H9 (cell line): ENCODE results near the gene PRICKLE3. TPM values are rescaled to one million over a fixed set of nuclear protein-coding genes. Genes with fewer than 3 reads are reported as not detected.

ENCODE experiments used
- DNase-seq: peaks from one replicate; pipeline ENCODE4 v3.0.0-alpha.2; 2017
- H2AFZ ChIP-seq: one replicate; pipeline ENCODE4 v1.6.1; 2013; ENCODE audit warnings: mild to moderate bottlenecking, low read length, control low read depth, moderate library complexity
- H2AK5ac ChIP-seq: 2 replicates; pipeline ENCODE4 v1.6.1; 2013; ENCODE audit warnings: low read length, control low read depth, mixed read lengths; ENCODE audit not compliant: insufficient read length
- H2BK120ac ChIP-seq: one replicate; pipeline ENCODE4 v1.6.1; 2013; ENCODE audit warnings: low read depth, mild to moderate bottlenecking, low read length, control low read depth, inconsistent platforms; ENCODE audit not compliant: poor library complexity, severe bottlenecking
- H2BK12ac ChIP-seq: 2 replicates; pipeline ENCODE4 v1.6.1; 2013; ENCODE audit warnings: low read length, control low read depth, mixed read lengths, low read depth; ENCODE audit not compliant: insufficient read length
- H2BK15ac ChIP-seq: 2 replicates; pipeline ENCODE4 v1.6.1; 2013; ENCODE audit warnings: low read depth, low read length, control low read depth
- H2BK20ac ChIP-seq: one replicate; pipeline ENCODE4 v1.6.1; 2013; ENCODE audit warnings: low read depth, mild to moderate bottlenecking, low read length, control low read depth, inconsistent platforms; ENCODE audit not compliant: poor library complexity, severe bottlenecking
- H2BK5ac ChIP-seq: 2 replicates; pipeline ENCODE4 v1.6.1; 2013; ENCODE audit warnings: low read length, control low read depth, mixed read lengths; ENCODE audit not compliant: insufficient read length
- H3K14ac ChIP-seq: 2 replicates; pipeline ENCODE4 v1.6.1; 2013; ENCODE audit warnings: low read length, control low read depth; ENCODE audit not compliant: insufficient read depth
- H3K18ac ChIP-seq: 2 replicates; pipeline ENCODE4 v1.6.1; 2013; ENCODE audit warnings: low read depth, mild to moderate bottlenecking, mixed read lengths, low read length, control low read depth; ENCODE audit not compliant: insufficient read length
- H3K23ac ChIP-seq: 2 replicates; pipeline ENCODE4 v1.6.1; 2013; ENCODE audit warnings: low read length, control low read depth, mixed read lengths, low read depth; ENCODE audit not compliant: insufficient read length
- H3K23me2 ChIP-seq: 2 replicates; pipeline ENCODE4 v1.6.1; 2013; ENCODE audit warnings: low read depth, mild to moderate bottlenecking, mixed read lengths, low read length, control low read depth; ENCODE audit not compliant: insufficient read length, poor library complexity, severe bottlenecking
- H3K27ac ChIP-seq: 2 replicates; pipeline ENCODE4 v1.5.1; 2013; ENCODE audit warnings: low read length, control low read depth, mixed read lengths, low read depth; ENCODE audit not compliant: insufficient read length
- H3K27me3 ChIP-seq: 2 replicates; pipeline ENCODE4 v1.6.1; 2013; ENCODE audit warnings: low read length, control low read depth, inconsistent platforms; ENCODE audit not compliant: insufficient read depth
- H3K4ac ChIP-seq: 2 replicates; pipeline ENCODE4 v1.6.1; 2013; ENCODE audit warnings: low read depth, mild to moderate bottlenecking, control low read depth, inconsistent platforms, low read length, moderate library complexity
- H3K4me1 ChIP-seq: 2 replicates; pipeline ENCODE4 v1.6.1; 2013; ENCODE audit warnings: low read length, control low read depth, inconsistent platforms; ENCODE audit not compliant: insufficient read depth
- H3K4me2 ChIP-seq: 2 replicates; pipeline ENCODE4 v1.6.1; 2013; ENCODE audit warnings: low read length, control low read depth, mixed read lengths; ENCODE audit not compliant: insufficient read length, insufficient read depth
- H3K56ac ChIP-seq: 2 replicates; pipeline ENCODE4 v1.6.1; 2013; ENCODE audit warnings: low read depth, mild to moderate bottlenecking, mixed read lengths, low read length, control low read depth; ENCODE audit not compliant: insufficient read length
- H3K79me1 ChIP-seq: 2 replicates; pipeline ENCODE4 v1.6.1; 2013; ENCODE audit warnings: low read depth, mild to moderate bottlenecking, moderate library complexity, low read length, control low read depth, inconsistent platforms; ENCODE audit not compliant: insufficient read depth, poor library complexity, severe bottlenecking
- H3K79me2 ChIP-seq: 2 replicates; pipeline ENCODE4 v1.6.1; 2013; ENCODE audit warnings: low read length, control low read depth, inconsistent platforms; ENCODE audit not compliant: insufficient read depth
- H3K9ac ChIP-seq: 2 replicates; pipeline ENCODE4 v1.6.1; 2013; ENCODE audit warnings: low read length, control low read depth, mixed read lengths; ENCODE audit not compliant: insufficient read length; ENCODE audit errors: extremely low read depth
- H3K9me3 ChIP-seq: one replicate; pipeline ENCODE4 v1.6.1; 2013; ENCODE audit warnings: low read depth, low read length, inconsistent platforms; ENCODE audit not compliant: control insufficient read depth
- H3T11ph ChIP-seq: one replicate; pipeline ENCODE4 v1.6.1; 2013; ENCODE audit warnings: mild to moderate bottlenecking, low read length, control low read depth, inconsistent platforms
- H4K20me1 ChIP-seq: one replicate; pipeline ENCODE4 v1.6.1; 2013; ENCODE audit not compliant: control insufficient read depth, insufficient read length, insufficient read depth
- H4K5ac ChIP-seq: 2 replicates; pipeline ENCODE4 v1.6.1; 2013; ENCODE audit warnings: low read depth, mild to moderate bottlenecking, mixed read lengths, low read length, control low read depth; ENCODE audit not compliant: insufficient read length
- H4K8ac ChIP-seq: replicated peaks from 2 replicates; pipeline ENCODE4 v1.6.1; 2013; ENCODE audit warnings: low read length, control low read depth, mixed read lengths, low read depth; ENCODE audit not compliant: insufficient read length
- H4K91ac ChIP-seq: 2 replicates; pipeline ENCODE4 v1.6.1; 2013; ENCODE audit warnings: low read depth, mild to moderate bottlenecking, moderate library complexity, mixed read lengths, low read length, control low read depth; ENCODE audit not compliant: insufficient read length
- H3K27ac Mint-ChIP-seq, 3 experiments: 2 replicates in 2 of 3; 3 replicates in 1 of 3; pipeline ENCODE4 v1.8.0; 2020 to 2021; ENCODE audit warnings: mixed read lengths in 3 of 3, mild to moderate bottlenecking in 1 of 3, moderate library complexity in 1 of 3
- H3K27me3 Mint-ChIP-seq: 2 replicates; pipeline ENCODE4 v1.8.0; 2021; ENCODE audit warnings: low read depth, mild to moderate bottlenecking, moderate library complexity, mixed read lengths
- H3K36me3 Mint-ChIP-seq, 3 experiments: 2 replicates in 2 of 3; 3 replicates in 1 of 3; pipeline ENCODE4 v1.8.0; 2020 to 2021; ENCODE audit warnings: low read depth in 3 of 3, mixed read lengths in 3 of 3; ENCODE audit not compliant: insufficient read depth in 1 of 3
- H3K4me1 Mint-ChIP-seq, 2 experiments: 2 replicates each; pipeline ENCODE4 v1.8.0; 2020; ENCODE audit warnings: mixed read lengths in 2 of 2
- H3K4me3 Mint-ChIP-seq, 2 experiments: 2 replicates in 1 of 2; 3 replicates in 1 of 2; pipeline ENCODE4 v1.8.0; 2020 to 2021; ENCODE audit warnings: mild to moderate bottlenecking in 2 of 2, mixed read lengths in 2 of 2, moderate library complexity in 1 of 2
- H3K9me3 Mint-ChIP-seq, 2 experiments: 2 replicates in 1 of 2; 3 replicates in 1 of 2; pipeline ENCODE4 v1.8.0; 2020; ENCODE audit warnings: mild to moderate bottlenecking in 2 of 2, mixed read lengths in 2 of 2, moderate library complexity in 1 of 2
- WGBS: extraction: QIAGEN DNeasy Blood & Tissue Kit; methylation state at CpG from one replicate; pipeline ENCODE4 v1.1.7; 2013; ENCODE audit warnings: missing lambda C conversion rate, low lambda C conversion rate, mixed read lengths; ENCODE audit not compliant: insufficient read length; ENCODE audit errors: extremely low coverage; 5-methylcytosine and 5-hydroxymethylcytosine counted together
- total RNA-seq: library from RNA; stranded (reverse); gene quantifications from 2 replicates; pipeline ENCODE4 v1.2.1, GENCODE V29; 2021
- TF ChIP-seq, protein P1 (sequence below): fragments of 200-600 bp; sonication (generic); conservative IDR thresholded peaks from 3 replicates; pipeline ENCODE4 v1.8.0; 2021; ENCODE audit warnings: antibody characterized with exemption, mild to moderate bottlenecking

PRICKLE3 gene
- total RNA-seq, 1 experiment from 2014 or later = 9.7 TPM

DNA sequence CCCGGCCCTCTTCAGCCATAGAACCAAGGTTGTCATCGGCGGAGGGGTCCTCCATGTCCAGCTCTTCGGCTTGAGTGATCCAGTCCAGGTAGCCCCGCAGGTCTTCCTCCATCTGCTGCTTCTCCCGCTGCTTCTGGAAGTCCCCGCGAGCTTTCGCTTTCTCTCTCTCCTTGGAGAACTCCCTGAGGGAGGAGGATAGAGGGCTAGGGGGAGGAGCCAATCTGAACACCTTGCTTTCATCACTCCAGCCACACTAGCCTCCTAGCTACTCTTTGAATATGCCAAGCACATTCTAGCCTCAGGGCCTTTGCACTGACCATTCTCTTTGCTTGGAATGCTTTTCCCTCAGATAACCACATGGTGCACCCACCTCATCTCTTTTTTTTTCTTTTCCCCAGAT lies 40.8 kb upstream of the PRICKLE3 start:
- Histone ChIP-seq H3K27ac (no peak overlapping the region), H3K9me3 (peaks cover 31% of the 10 kb centered on the region), H2BK15ac (no peak overlapping the region), H3K23me2 (no peaks in the 10 kb centered on the region), H2BK5ac (no peak overlapping the region), H3K79me2 (no peaks in the 10 kb centered on the region), H4K5ac (no peak overlapping the region), H3K14ac (no peak overlapping the region), H2AFZ (no peak overlapping the region), H3K23ac (no peak overlapping the region), H4K91ac (no peak overlapping the region), H3K9ac (no peak overlapping the region), H2BK120ac (no peak overlapping the region), H3K4me1 (no peaks in the 10 kb centered on the region; the same call in 1 of the 2 replicates), H2AK5ac (no peak overlapping the region), H2BK12ac (no peak overlapping the region), H3K79me1 (no peaks in the 10 kb centered on the region), H3K4ac (no peak overlapping the region), H3K18ac (no peak overlapping the region), H3K4me2 (no peak overlapping the region), H3T11ph (no peak overlapping the region), H4K20me1 (no peaks in the 10 kb centered on the region), H3K27me3 (no peaks in the 10 kb centered on the region), H2BK20ac (no peak overlapping the region), H3K56ac (no peak overlapping the region), H4K8ac (no peak overlapping the region)
- H3K4me3 Mint-ChIP-seq = no peak overlapping the region
- H3K27ac Mint-ChIP-seq = no peak overlapping the region
- peaks cover 2 to 4% (median 3%) of the 10 kb centered on the region in 3 experiments; a peak in 5 of 7 replicates for H3K36me3 Mint-ChIP-seq
- peaks cover 12% of the 10 kb centered on the region for H3K27me3 Mint-ChIP-seq
- H3K9me3 Mint-ChIP-seq = peaks cover 73 to 85% of the 10 kb centered on the region in 2 experiments
- peaks cover 7 to 22% of the 10 kb centered on the region in 2 experiments for H3K4me1 Mint-ChIP-seq
- WGBS = no CpG with 5 or more reads among the region's 9 CpGs
- TF ChIP-seq, protein P1, sequence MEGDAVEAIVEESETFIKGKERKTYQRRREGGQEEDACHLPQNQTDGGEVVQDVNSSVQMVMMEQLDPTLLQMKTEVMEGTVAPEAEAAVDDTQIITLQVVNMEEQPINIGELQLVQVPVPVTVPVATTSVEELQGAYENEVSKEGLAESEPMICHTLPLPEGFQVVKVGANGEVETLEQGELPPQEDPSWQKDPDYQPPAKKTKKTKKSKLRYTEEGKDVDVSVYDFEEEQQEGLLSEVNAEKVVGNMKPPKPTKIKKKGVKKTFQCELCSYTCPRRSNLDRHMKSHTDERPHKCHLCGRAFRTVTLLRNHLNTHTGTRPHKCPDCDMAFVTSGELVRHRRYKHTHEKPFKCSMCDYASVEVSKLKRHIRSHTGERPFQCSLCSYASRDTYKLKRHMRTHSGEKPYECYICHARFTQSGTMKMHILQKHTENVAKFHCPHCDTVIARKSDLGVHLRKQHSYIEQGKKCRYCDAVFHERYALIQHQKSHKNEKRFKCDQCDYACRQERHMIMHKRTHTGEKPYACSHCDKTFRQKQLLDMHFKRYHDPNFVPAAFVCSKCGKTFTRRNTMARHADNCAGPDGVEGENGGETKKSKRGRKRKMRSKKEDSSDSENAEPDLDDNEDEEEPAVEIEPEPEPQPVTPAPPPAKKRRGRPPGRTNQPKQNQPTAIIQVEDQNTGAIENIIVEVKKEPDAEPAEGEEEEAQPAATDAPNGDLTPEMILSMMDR = no peak
- DNase-seq = no peak
